Measurements from ENCODE around the gene ENKD1. TPM values are rescaled to one million over a fixed set of nuclear protein-coding genes. Genes with fewer than 3 reads are reported as not detected.

ENKD1 gene
- total RNA-seq, 1 experiment from 2014 or later = 8.9 TPM

DNA sequence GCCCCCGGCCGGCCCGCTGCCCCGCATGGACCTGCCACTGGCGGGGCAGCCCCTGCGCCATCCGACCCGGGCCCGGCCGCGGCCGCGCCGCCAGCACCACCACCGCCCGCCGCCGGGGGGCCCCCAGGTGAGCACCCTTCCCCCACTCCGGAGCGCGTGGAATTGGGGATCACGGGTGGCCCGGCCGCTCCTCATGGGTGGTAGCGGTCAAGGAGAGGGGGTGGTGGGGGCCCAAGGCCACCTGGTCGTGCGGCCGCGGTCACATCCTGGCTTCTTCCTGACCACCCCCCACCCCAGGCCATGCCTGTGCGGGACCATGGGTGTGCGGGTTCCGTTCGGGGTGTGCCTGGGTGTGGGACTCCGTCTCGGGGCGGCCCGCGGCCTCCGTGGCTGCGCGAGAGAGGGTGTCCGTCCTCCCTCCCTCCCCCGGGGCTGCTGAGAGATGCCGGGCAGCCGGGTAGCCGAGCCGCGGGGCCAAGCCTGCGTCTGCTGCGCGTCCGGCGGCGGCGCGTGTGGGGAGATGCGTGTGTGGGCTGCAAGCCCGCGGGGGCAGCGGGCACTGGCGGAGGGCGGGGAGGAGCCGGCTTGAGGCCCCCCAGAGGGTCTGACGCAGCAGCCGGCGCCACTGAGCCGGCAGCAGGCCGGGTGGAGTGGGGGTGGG, 13.3 kb downstream of the ENKD1 start:
- ChIA-PET POLR2A (interaction anchor here (0.6 kb wide), 1 partner anchor 285 kb away, joined by 7 read pairs; no protein-coding TSS in a partner anchor), CTCF (interaction anchor here (0.6 to 1.3 kb wide), 3 partner anchors 106 to 341 kb away, joined by 3 to 5 read pairs (median 3); no protein-coding TSS in a partner anchor)
- H3K9me3 Mint-ChIP-seq (ENCODE audit: unreplicated experiment) = no peaks in the 10 kb centered on the region
- intact Hi-C loops (cut with micrococcal nuclease; ENCODE audit: unreplicated experiment) = no loop called here
- H3K4me1 ChIP-seq = peaks cover 6% of the 10 kb centered on the region; the same call in 1 of the 2 replicates
- H3K4me3 ChIP-seq (ENCODE audit: low read depth, low read length) = peak overlapping the region; percentile 70
- no peaks in the 10 kb centered on the region for H3K27me3 ChIP-seq (replicated peaks; ENCODE audit: control insufficient read depth, insufficient read depth, low read length)
- BruUV-seq (replicated peaks) = no TSS peak
- no peaks in the 10 kb centered on the region for H3K36me3 ChIP-seq (ENCODE audit: control insufficient read depth, insufficient read depth, low read length)
- H3K9me3 ChIP-seq = no peaks in the 10 kb centered on the region
- H3K4me1 Mint-ChIP-seq (ENCODE audit: low read depth, unreplicated experiment) = no peaks in the 10 kb centered on the region
- peak; percentile 38 to 78 for DNase-seq
- peak overlapping the region; percentile 71 for H3K4me3 Mint-ChIP-seq (ENCODE audit: unreplicated experiment)
- H3K27ac Mint-ChIP-seq (ENCODE audit: unreplicated experiment) = no peak overlapping the region
- H3K36me3 Mint-ChIP-seq (ENCODE audit: insufficient read depth, unreplicated experiment) = peaks cover 13% of the 10 kb centered on the region
- H3K27me3 Mint-ChIP-seq (ENCODE audit: insufficient read depth, unreplicated experiment) = no peaks in the 10 kb centered on the region
- TF ChIP-seq, protein P1, sequence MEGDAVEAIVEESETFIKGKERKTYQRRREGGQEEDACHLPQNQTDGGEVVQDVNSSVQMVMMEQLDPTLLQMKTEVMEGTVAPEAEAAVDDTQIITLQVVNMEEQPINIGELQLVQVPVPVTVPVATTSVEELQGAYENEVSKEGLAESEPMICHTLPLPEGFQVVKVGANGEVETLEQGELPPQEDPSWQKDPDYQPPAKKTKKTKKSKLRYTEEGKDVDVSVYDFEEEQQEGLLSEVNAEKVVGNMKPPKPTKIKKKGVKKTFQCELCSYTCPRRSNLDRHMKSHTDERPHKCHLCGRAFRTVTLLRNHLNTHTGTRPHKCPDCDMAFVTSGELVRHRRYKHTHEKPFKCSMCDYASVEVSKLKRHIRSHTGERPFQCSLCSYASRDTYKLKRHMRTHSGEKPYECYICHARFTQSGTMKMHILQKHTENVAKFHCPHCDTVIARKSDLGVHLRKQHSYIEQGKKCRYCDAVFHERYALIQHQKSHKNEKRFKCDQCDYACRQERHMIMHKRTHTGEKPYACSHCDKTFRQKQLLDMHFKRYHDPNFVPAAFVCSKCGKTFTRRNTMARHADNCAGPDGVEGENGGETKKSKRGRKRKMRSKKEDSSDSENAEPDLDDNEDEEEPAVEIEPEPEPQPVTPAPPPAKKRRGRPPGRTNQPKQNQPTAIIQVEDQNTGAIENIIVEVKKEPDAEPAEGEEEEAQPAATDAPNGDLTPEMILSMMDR (IDR thresholded peaks at IDR 0.05; ENCODE audit: insufficient read depth in 1 of 2, low read depth in 1 of 2, low read length in 1 of 2, severe bottlenecking in 1 of 2, unreplicated experiment in 1 of 2) = peak; percentile 33 to 75

DNA sequence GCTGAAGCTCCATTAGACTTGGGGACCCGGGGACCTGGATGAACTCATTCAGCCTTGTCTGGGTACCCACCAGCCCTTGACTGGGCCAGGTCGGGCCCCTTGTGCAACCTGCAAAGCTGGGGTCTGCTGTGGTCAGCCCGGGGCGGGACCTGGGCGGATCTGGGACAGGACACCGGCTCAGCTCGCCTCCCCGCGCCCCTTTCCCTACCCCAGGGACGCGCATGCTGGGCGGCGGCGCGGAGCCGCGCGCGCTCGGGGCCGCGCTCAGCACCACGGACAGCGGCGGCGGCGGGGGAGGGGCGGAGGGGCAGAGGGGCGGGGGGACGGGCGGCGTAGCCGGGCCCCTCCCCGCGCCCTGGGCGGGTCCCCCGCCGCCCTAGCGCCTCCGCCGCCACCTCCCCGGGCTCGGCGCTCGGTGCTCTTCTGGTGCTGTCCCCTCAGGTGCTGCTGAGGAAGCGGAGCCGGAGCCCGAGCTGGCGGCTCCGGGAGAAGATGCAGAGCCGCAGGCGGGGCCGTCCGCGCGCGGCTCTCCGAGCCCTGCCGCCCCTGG, 13.9 kb downstream of the ENKD1 start:
- Mint-ChIP-seq H3K36me3 (ENCODE audit: insufficient read depth, unreplicated experiment) (peaks cover 13% of the 10 kb centered on the region), H3K4me3 (ENCODE audit: unreplicated experiment) (no peak overlapping the region), H3K4me1 (ENCODE audit: low read depth, unreplicated experiment) (no peaks in the 10 kb centered on the region), H3K27ac (ENCODE audit: unreplicated experiment) (no peak overlapping the region), H3K9me3 (ENCODE audit: unreplicated experiment) (no peaks in the 10 kb centered on the region), H3K27me3 (ENCODE audit: insufficient read depth, unreplicated experiment) (no peaks in the 10 kb centered on the region)
- H3K4me1 ChIP-seq = peaks cover 6% of the 10 kb centered on the region; the same call in 1 of the 2 replicates
- no peaks in the 10 kb centered on the region for H3K9me3 ChIP-seq
- CTCF ChIA-PET = interaction anchor here (1.1 to 1.3 kb wide), 2 partner anchors 105 to 109 kb away, joined by 3 read pairs; no protein-coding TSS in a partner anchor
- H3K4me3 ChIP-seq (ENCODE audit: low read depth, low read length) = peak overlapping the region; percentile 70
- H3K36me3 ChIP-seq (ENCODE audit: control insufficient read depth, insufficient read depth, low read length) = no peaks in the 10 kb centered on the region
- TF ChIP-seq, protein P1 (IDR thresholded peaks at IDR 0.05; ENCODE audit: insufficient read depth in 1 of 2, low read depth in 1 of 2, low read length in 1 of 2, severe bottlenecking in 1 of 2, unreplicated experiment in 1 of 2) = no peak
- no peaks in the 10 kb centered on the region for H3K27me3 ChIP-seq (replicated peaks; ENCODE audit: control insufficient read depth, insufficient read depth, low read length)
- DNase-seq = peak; percentile 53 to 80
- BruUV-seq (replicated peaks) = no TSS peak
- intact Hi-C loops (cut with micrococcal nuclease; ENCODE audit: unreplicated experiment) = no loop called here
- POLR2A ChIA-PET = no interaction called here

DNA sequence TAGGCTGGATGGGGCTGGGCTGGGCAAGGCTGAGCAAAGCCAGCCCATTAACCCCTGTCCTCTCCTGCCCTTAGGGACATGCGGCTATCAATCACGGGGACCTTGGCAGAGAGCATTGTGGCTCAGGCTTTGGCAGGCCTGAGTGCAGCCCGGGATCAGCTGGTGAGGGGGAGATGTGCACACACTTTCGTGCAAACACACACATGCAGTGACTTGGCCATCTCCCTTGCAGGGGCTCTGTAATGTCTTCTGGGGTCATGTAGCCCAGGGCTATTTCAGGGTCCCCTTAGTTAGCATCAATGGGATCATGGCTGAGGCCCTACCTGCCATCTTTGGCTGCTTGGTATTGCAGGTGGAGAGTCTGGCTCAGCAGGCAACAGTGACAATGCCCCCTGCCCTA, 14.7 kb downstream of the ENKD1 start:
- Histone ChIP-seq H3K4me3 (ENCODE audit: low read depth, low read length) (no peak overlapping the region), H3K9me3 (no peaks in the 10 kb centered on the region), H3K36me3 (ENCODE audit: control insufficient read depth, insufficient read depth, low read length) (no peaks in the 10 kb centered on the region), H3K4me1 (peaks cover 6% of the 10 kb centered on the region; the same call in 1 of the 2 replicates), H3K27me3 (replicated peaks; ENCODE audit: control insufficient read depth, insufficient read depth, low read length) (no peaks in the 10 kb centered on the region)
- POLR2A ChIA-PET = interaction anchor here (1.0 kb wide), 1 partner anchor 8 kb away, joined by 3 read pairs; the partner anchor contains the start of gene ACD
- Mint-ChIP-seq H3K9me3 (ENCODE audit: unreplicated experiment) (no peaks in the 10 kb centered on the region), H3K4me1 (ENCODE audit: low read depth, unreplicated experiment) (no peaks in the 10 kb centered on the region), H3K36me3 (ENCODE audit: insufficient read depth, unreplicated experiment) (peaks cover 13% of the 10 kb centered on the region), H3K27ac (ENCODE audit: unreplicated experiment) (no peak overlapping the region), H3K4me3 (ENCODE audit: unreplicated experiment) (peak overlapping the region; percentile 57), H3K27me3 (ENCODE audit: insufficient read depth, unreplicated experiment) (no peaks in the 10 kb centered on the region)
- intact Hi-C loops (cut with micrococcal nuclease; ENCODE audit: unreplicated experiment) = no loop called here
- no peak for DNase-seq
- CTCF ChIA-PET = interaction anchor here (1.3 kb wide), 1 partner anchor 105 kb away, joined by 3 read pairs; no protein-coding TSS in a partner anchor
- TF ChIP-seq, protein P1 (IDR thresholded peaks at IDR 0.05; ENCODE audit: insufficient read depth in 1 of 2, low read depth in 1 of 2, low read length in 1 of 2, severe bottlenecking in 1 of 2, unreplicated experiment in 1 of 2) = no peak
- BruUV-seq (replicated peaks) = no TSS peak
